ENCODE results near the gene AQP9.
A peak's percentile ranks its signal among the peaks of the same experiment; 100 is the strongest.
"Not testable (repeated sequence)": the region's sequence is repeated elsewhere in the genome, so short reads cannot be mapped to it uniquely, and the experiment has no call there.

The AQP9 gene

GRCh38 chr15:58138106-58138505 lies at the start of gene AQP9:
Gene AQP9 (plus strand): TSS chr15:58138381. CDS start chr15:58138566, 185 bp downstream.
- peak in 16 of 42 donors; percentile 3 to 68 (median 27) for DNase-seq
- intact Hi-C loops (cut with DNase I), result no loop called here

GRCh38 chr15:58095415-58095814 lies 42.8 kb upstream of the AQP9 start:
- intact Hi-C loops (cut with DNase I), result no loop called here
- DNase-seq, result no peak

- intact Hi-C loops (cut with DNase I), result no loop called here
- no peak for DNase-seq
These were observed 41.6 kb upstream of the AQP9 start for GRCh38 chr15:58096529-58097084.

- intact Hi-C loops (cut with DNase I), result no loop called here
- no peak for DNase-seq
These were observed 34.7 kb upstream of the AQP9 start for GRCh38 chr15:58103482-58103881.

- DNase-seq, result no peak
- intact Hi-C loops (cut with DNase I), result no loop called here
These were observed 30.1 kb upstream of the AQP9 start for GRCh38 chr15:58108117-58108516.

- intact Hi-C loops (cut with DNase I), result no loop called here
- DNase-seq, result no peak
These were observed 28.8 kb upstream of the AQP9 start for GRCh38 chr15:58109419-58109818.

- no peak for DNase-seq
- intact Hi-C loops (cut with DNase I), result no loop called here
These were observed 27.0 kb upstream of the AQP9 start for GRCh38 chr15:58110999-58111717.

GRCh38 chr15:58111718-58112104 lies 26.5 kb upstream of the AQP9 start:
- DNase-seq, result no peak
- intact Hi-C loops (cut with DNase I), result no loop called here

GRCh38 chr15:58113358-58113757 lies 24.8 kb upstream of the AQP9 start:
- DNase-seq; intact Hi-C loops (cut with DNase I): not testable (repeated sequence)

- intact Hi-C loops (cut with DNase I), result no loop called here
- no peak for DNase-seq
These were observed 23.8 kb upstream of the AQP9 start for GRCh38 chr15:58114388-58114787.

- intact Hi-C loops (cut with DNase I), result no loop called here
- DNase-seq, result no peak
These were observed 23.4 kb upstream of the AQP9 start for GRCh38 chr15:58114812-58115211.

- no peak for DNase-seq
- intact Hi-C loops (cut with DNase I), result no loop called here
These were observed 22.5 kb upstream of the AQP9 start for GRCh38 chr15:58115692-58116091.

- DNase-seq, result no peak
- intact Hi-C loops (cut with DNase I), result no loop called here
These were observed 20.6 kb upstream of the AQP9 start for GRCh38 chr15:58117619-58118018.

- intact Hi-C loops (cut with DNase I), result no loop called here
- no peak for DNase-seq
These were observed 19.9 kb upstream of the AQP9 start for GRCh38 chr15:58118272-58118671.

GRCh38 chr15:58119016-58119415 lies 19.2 kb upstream of the AQP9 start:
- intact Hi-C loops (cut with DNase I), result no loop called here
- DNase-seq, result no peak

GRCh38 chr15:58124585-58124984 lies 13.6 kb upstream of the AQP9 start:
- intact Hi-C loops (cut with DNase I), result no loop called here

GRCh38 chr15:58125333-58125732 lies 12.8 kb upstream of the AQP9 start:
- DNase-seq, result no peak
- intact Hi-C loops (cut with DNase I), result no loop called here

More at GRCh38 chr15:58124585-58124984, 13.6 kb upstream of the AQP9 start:
- DNase-seq, result no peak

- intact Hi-C loops (cut with DNase I), result no loop called here
- DNase-seq, result no peak
These were observed 3.3 kb upstream of the AQP9 start for GRCh38 chr15:58134886-58135285.

- DNase-seq, result peak in 2 of 42 donors; percentile 9 to 30
- intact Hi-C loops (cut with DNase I), result no loop called here
These were observed 2.5 kb upstream of the AQP9 start for GRCh38 chr15:58135511-58136174.

- no peak for DNase-seq
- intact Hi-C loops (cut with DNase I), result no loop called here
These were observed 1.4 kb upstream of the AQP9 start for GRCh38 chr15:58136731-58137130.

GRCh38 chr15:58137686-58138085 lies 495 bp upstream of the AQP9 start:
- intact Hi-C loops (cut with DNase I), result no loop called here
- no peak for DNase-seq

Data from head of caudate nucleus (tissue), 42 donors.